GM12872 (cell line): ENCODE results near the gene MEOX1.

Source experiments
- TF ChIP-seq, protein P1 (sequence below): IDR thresholded peaks from 3 replicates; pipeline ENCODE4 v1.5.1; 2011; ENCODE audit warnings: low read depth, mild to moderate bottlenecking, low read length, moderate library complexity; ENCODE audit not compliant: insufficient read depth

The MEOX1 gene

DNA sequence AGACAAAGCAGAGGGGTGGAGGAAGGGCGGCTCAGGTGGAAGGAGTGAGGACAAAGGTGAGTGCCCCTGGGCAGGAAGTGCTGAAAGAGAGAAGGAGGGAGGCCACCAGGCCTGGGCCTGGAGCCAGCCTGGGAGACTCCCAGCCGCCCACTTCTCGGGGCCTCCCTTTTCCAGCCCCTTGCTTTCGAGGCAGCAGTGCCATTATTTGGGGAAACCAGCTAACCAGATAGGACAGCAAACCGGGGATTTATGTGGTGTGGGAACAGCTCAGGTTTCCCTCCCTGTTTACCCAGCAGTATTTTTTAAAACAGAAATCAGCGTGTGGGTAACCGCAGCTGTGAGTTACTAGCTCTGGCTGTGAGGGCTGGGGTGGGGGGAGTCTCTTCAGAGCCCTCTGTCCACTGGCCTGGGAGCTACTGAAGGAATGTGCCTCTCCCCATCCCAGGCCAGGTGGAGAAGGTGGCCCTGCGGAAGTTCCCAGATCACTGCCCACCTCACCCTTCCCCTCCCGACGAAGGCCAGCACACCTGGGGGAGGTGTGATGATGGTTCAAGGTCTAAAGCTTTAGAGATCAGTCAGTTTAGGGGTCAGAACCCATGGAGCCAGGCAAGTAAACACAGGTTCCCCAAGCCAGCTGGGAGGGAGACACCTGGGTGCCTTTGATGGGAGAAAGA is 8.4 kb upstream of the MEOX1 start:
- TF ChIP-seq, protein P1, sequence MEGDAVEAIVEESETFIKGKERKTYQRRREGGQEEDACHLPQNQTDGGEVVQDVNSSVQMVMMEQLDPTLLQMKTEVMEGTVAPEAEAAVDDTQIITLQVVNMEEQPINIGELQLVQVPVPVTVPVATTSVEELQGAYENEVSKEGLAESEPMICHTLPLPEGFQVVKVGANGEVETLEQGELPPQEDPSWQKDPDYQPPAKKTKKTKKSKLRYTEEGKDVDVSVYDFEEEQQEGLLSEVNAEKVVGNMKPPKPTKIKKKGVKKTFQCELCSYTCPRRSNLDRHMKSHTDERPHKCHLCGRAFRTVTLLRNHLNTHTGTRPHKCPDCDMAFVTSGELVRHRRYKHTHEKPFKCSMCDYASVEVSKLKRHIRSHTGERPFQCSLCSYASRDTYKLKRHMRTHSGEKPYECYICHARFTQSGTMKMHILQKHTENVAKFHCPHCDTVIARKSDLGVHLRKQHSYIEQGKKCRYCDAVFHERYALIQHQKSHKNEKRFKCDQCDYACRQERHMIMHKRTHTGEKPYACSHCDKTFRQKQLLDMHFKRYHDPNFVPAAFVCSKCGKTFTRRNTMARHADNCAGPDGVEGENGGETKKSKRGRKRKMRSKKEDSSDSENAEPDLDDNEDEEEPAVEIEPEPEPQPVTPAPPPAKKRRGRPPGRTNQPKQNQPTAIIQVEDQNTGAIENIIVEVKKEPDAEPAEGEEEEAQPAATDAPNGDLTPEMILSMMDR = no peak

DNA sequence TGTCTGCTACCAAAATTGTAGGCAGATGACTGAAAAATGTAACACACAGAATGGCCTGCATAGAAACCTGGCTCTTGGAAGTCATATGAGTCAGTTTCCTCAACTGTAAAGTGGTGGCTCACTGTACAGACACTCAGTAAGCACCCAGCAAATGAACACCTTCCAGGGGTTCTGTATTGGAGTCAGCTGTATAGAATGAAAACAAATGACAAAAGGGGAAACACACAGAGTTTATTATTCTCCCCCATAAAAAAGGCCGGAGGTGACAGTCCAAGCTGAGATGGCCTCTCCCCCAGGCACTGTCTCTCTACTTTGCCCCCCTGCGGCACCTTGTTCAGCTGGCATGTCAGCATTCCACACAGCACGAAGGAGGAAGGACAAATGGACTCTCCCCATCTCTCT is 6.2 kb upstream of the MEOX1 start:
- TF ChIP-seq, protein P1 = no peak

DNA sequence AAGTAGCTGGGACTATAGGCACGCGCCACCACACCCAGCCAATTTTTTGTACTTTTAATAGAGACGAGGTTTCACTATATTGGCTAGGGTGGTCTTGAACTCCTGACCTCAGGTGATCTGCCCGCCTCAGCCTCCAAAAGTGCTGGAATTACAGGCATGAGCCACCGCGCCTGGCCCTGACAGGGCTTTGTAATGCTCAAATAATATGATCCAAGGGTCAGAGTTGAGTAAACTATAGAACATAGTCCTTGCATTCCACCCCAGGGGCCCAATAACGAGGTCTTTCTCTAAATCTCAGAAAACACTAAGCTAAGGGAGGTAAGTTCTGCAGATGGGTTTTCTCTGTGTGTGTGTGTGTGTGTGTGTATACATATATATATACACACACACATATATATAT is 5.8 kb upstream of the MEOX1 start:
- TF ChIP-seq, protein P1 = no peak

DNA sequence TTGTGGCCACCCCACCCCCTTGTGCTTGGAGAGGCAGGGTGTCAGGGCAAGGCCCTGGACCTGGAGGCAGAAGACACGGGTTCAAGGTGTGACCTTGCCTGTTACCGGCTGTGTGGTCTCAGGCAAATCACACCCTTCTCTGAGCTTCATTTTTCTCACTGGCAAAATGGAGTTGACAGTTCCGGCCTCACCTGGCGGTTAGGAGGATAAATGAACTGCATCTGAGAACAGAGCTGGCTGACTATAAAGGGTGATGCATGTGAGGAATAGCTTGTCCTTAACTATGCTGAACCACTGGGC is 4.2 kb upstream of the MEOX1 start:
- TF ChIP-seq, protein P1 = no peak

DNA sequence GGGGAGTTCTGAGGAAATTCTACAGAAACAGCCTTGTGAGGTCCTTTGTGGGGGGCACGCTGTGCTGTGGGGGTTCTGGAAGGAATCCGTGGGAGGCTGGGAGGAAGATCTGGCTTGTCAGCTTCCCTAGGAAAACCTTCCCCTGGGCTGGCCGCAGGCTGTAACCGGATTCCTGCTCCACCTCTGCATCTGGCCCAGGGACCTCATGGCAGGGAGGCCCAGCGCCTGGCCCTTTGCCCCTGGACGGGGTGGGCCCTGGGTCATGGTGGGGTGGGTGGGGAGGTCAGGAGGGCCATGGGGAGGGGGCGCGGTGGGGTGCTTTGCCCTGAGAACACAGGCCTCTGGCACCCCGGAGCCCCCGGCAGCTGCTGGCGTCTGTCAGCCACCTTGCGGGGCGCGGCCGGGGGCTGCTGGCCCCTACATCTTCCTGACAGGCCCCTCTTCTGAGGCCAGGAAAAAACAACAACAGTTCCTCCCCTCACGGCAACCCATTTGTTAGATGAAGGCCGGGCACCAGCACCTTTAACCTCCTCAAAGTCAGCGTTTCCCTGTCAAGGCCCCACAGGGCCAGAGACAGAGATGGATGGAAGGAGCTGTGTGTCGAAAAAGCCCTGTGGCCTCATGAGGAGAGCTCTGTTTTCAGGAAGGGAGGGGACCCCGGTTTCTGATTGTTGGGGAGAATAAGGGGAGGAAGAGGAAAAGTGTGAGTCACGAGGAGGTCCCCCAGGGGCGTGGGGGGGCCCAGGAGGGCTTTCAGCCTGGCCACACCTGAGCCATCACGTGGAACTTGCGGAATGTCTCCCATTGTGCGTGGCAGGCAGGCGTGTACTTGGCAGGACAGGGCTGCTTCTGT is 3.6 kb upstream of the MEOX1 start:
- TF ChIP-seq, protein P1 = no peak

DNA sequence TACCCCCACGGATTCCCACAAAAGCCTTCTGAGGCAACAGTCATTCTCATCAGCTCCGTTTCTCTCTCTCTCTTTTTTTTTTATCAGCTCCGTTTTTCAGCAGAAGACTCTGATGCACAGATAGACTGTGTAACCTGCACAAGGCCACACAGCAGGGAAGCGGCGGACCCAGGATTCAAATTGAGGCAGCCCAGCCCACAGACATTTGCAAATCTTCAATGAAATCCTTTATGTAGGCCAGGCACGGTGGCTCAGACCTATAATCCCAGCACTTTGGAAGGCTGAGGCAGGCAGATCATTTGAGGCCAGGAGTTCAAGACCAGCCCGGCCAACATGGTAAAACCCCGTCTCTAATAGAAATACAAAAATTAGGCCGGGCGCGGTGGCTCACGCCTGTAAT is 2.4 kb upstream of the MEOX1 start:
- TF ChIP-seq, protein P1 = no peak

DNA sequence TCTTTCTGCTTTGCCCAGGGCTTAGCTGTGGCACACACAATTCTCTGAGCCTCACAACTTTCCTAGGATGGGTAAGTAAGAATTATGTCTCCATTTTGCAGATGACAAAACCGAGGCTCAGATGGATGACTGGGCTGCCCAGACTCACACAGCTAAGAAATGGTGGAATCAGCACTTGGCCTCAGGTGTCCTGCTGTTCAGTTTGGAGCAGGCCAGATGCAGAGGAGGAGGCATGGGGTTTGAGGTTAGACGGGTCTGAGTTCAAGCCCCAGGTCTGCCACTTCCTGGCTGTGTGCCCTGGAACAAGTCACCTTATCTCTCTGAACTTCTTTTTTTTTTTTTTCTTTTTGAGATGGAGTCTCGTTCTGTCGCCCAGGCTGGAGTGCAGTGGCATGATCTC is 1.7 kb upstream of the MEOX1 start:
- TF ChIP-seq, protein P1 = no peak
